ENCODE measurements around the gene TMEM169. TPM values are rescaled to one million over a fixed set of nuclear protein-coding genes. Genes with fewer than 3 reads are reported as not detected.
"Not testable (repeated sequence)": the region's sequence is repeated elsewhere in the genome, so short reads cannot be mapped to it uniquely, and the experiment has no call there.

TMEM169 gene
- total RNA-seq, 1 donor from 2014 or later, result 0.25 TPM

GRCh38 chr2:216131175-216131926, 49.6 kb downstream of the TMEM169 start:
- Histone ChIP-seq H3K9me3 (replicated peaks) (no peaks in the 10 kb centered on the region), H3K4me1 (peaks cover 7% of the 10 kb centered on the region), H3K36me3 (peaks cover 97% of the 10 kb centered on the region), H3K4me3 (no peak overlapping the region), H3K27ac (replicated peaks) (no peak overlapping the region), H3K27me3 (ENCODE audit: low read depth) (no peaks in the 10 kb centered on the region)
- intact Hi-C loops (cut with micrococcal nuclease), result no loop called here
- no peak for TF ChIP-seq CTCF (IDR thresholded peaks at IDR 0.05; ENCODE audit: borderline replicate concordance)
- DNase-seq, result no peak

GRCh38 chr2:216132585-216132984, 50.9 kb downstream of the TMEM169 start:
- peaks cover 97% of the 10 kb centered on the region for H3K36me3 ChIP-seq
- DNase-seq, result no peak
- peaks cover 7% of the 10 kb centered on the region for H3K4me1 ChIP-seq
- no peak overlapping the region for H3K4me3 ChIP-seq
- no peak for TF ChIP-seq CTCF (IDR thresholded peaks at IDR 0.05; ENCODE audit: borderline replicate concordance)
- no peaks in the 10 kb centered on the region for H3K27me3 ChIP-seq (ENCODE audit: low read depth)
- no peak overlapping the region for H3K27ac ChIP-seq (replicated peaks)
- H3K9me3 ChIP-seq (replicated peaks), result no peaks in the 10 kb centered on the region
- intact Hi-C loops (cut with micrococcal nuclease), result no loop called here

GRCh38 chr2:216133397-216133796, 51.7 kb downstream of the TMEM169 start:
- H3K9me3 ChIP-seq (replicated peaks), result no peaks in the 10 kb centered on the region
- no peaks in the 10 kb centered on the region for H3K27me3 ChIP-seq (ENCODE audit: low read depth)
- no peak for TF ChIP-seq CTCF (IDR thresholded peaks at IDR 0.05; ENCODE audit: borderline replicate concordance)
- H3K4me1 ChIP-seq, result peaks cover 6% of the 10 kb centered on the region
- no peak overlapping the region for H3K27ac ChIP-seq (replicated peaks)
- H3K4me3 ChIP-seq, result no peak overlapping the region
- no peak for DNase-seq
- H3K36me3 ChIP-seq, result peaks cover 97% of the 10 kb centered on the region
- intact Hi-C loops (cut with micrococcal nuclease), result no loop called here

- Histone ChIP-seq H3K4me3 (no peak overlapping the region), H3K27me3 (ENCODE audit: low read depth) (no peaks in the 10 kb centered on the region), H3K36me3 (peaks cover 97% of the 10 kb centered on the region), H3K4me1 (no peaks in the 10 kb centered on the region), H3K27ac (replicated peaks) (no peak overlapping the region), H3K9me3 (replicated peaks) (no peaks in the 10 kb centered on the region)
- no peak for TF ChIP-seq CTCF (IDR thresholded peaks at IDR 0.05; ENCODE audit: borderline replicate concordance)
- intact Hi-C loops (cut with micrococcal nuclease), result no loop called here
- no peak for DNase-seq
Observed at GRCh38 chr2:216134958-216135541, 53.3 kb downstream of the TMEM169 start.

GRCh38 chr2:216139884-216140283, 58.2 kb downstream of the TMEM169 start:
- Histone ChIP-seq H3K4me3 (no peak overlapping the region), H3K4me1 (no peaks in the 10 kb centered on the region), H3K9me3 (replicated peaks) (no peaks in the 10 kb centered on the region), H3K27ac (replicated peaks) (no peak overlapping the region), H3K36me3 (peaks cover 99% of the 10 kb centered on the region), H3K27me3 (ENCODE audit: low read depth) (no peaks in the 10 kb centered on the region)
- DNase-seq, result no peak
- TF ChIP-seq CTCF (IDR thresholded peaks at IDR 0.05; ENCODE audit: borderline replicate concordance), result no peak
- intact Hi-C loops (cut with micrococcal nuclease), result no loop called here

- DNase-seq; H3K27ac ChIP-seq (replicated peaks); H3K4me1 ChIP-seq; intact Hi-C loops (cut with micrococcal nuclease); H3K4me3 ChIP-seq; H3K27me3 ChIP-seq (ENCODE audit: low read depth); H3K9me3 ChIP-seq (replicated peaks): not testable (repeated sequence)
- peaks cover 92% of the 10 kb centered on the region for H3K36me3 ChIP-seq
Observed at GRCh38 chr2:216141516-216141915, 59.8 kb downstream of the TMEM169 start.
